Osteoblast (primary cell): ENCODE measurements around the gene SEC63. TPM values are rescaled to one million over a fixed set of nuclear protein-coding genes. Genes with fewer than 3 reads are reported as not detected.

Experiments
- DNase-seq: peaks from one replicate; pipeline ENCODE4 v3.0.0; 2011; ENCODE audit warnings: low spot score, mixed read lengths; ENCODE audit not compliant: insufficient read length; ENCODE audit errors: missing footprints
- H2AFZ ChIP-seq: 2 replicates; pipeline ENCODE4 v1.6.0; 2011; ENCODE audit warnings: mild to moderate bottlenecking, low read length
- H3K27ac ChIP-seq: 2 replicates; pipeline ENCODE4 v1.5.1; 2011; ENCODE audit warnings: mild to moderate bottlenecking, low read depth, low read length, moderate library complexity
- H3K27me3 ChIP-seq: 2 replicates; pipeline ENCODE4 v1.6.0; 2012; ENCODE audit warnings: mild to moderate bottlenecking, control low read depth, inconsistent platforms, low read length, moderate library complexity; ENCODE audit not compliant: insufficient read depth
- H3K36me3 ChIP-seq: 2 replicates; pipeline ENCODE4 v1.5.1; 2011; ENCODE audit warnings: mild to moderate bottlenecking, low read length, control low read depth, moderate library complexity; ENCODE audit not compliant: insufficient read depth
- H3K4me1 ChIP-seq: 2 replicates; pipeline ENCODE4 v1.5.1; 2011; ENCODE audit warnings: mild to moderate bottlenecking, low read length, control low read depth, moderate library complexity; ENCODE audit not compliant: insufficient read depth
- H3K4me2 ChIP-seq: 2 replicates; pipeline ENCODE4 v1.6.0; 2011; ENCODE audit warnings: mild to moderate bottlenecking, low read length; ENCODE audit not compliant: insufficient read depth
- H3K4me3 ChIP-seq: fragments of 200-600 bp; sonication (generic); 3 replicates; pipeline ENCODE4 v1.5.1; 2012; ENCODE audit warnings: mild to moderate bottlenecking, low read length, inconsistent platforms; ENCODE audit not compliant: insufficient read depth
- H3K79me2 ChIP-seq: 2 replicates; pipeline ENCODE4 v1.6.0; 2012; ENCODE audit warnings: mild to moderate bottlenecking, low read length, control low read depth, inconsistent platforms; ENCODE audit not compliant: insufficient read depth
- H3K9me3 ChIP-seq: 2 replicates; pipeline ENCODE4 v1.5.1; 2011; ENCODE audit warnings: low read depth, low read length, control low read depth
- H4K20me1 ChIP-seq: 2 replicates; pipeline ENCODE4 v1.6.0; 2012; ENCODE audit warnings: mild to moderate bottlenecking, low read length, control low read depth; ENCODE audit not compliant: insufficient read depth
- total RNA-seq: library from RNA; depleted of rRNA; stranded (reverse); fragments of >200 nt; gene quantifications from 2 replicates; pipeline ENCODE4 v1.2.3, GENCODE V29; 2012
- TF ChIP-seq, protein P1 (sequence below): IDR thresholded peaks from 2 replicates; pipeline ENCODE4 v1.5.1; 2011; ENCODE audit warnings: mild to moderate bottlenecking, low read depth, low read length, moderate library complexity; ENCODE audit errors: extremely low read depth

The SEC63 gene
- total RNA-seq, 1 donor = 35.8 TPM

DNA sequence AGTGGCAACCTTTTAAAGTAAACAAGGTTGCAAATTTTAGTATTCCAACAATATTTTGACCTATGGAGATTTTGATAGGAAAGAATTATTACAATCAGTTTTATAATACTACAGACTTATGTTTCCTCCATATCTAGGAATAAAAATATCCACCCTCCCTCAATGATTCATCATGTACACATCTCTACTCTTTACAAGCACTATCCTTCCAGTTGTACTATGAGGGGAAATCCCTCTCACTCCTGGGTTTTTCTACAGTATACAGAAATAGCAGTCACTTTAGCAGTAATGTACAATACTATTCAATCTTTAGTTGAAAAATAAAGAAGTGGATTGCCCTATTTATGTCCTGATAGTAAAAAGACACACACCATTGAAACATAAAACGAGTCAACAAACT is 87.6 kb downstream of the SEC63 start:
- Histone ChIP-seq H2AFZ (no peak overlapping the region), H3K4me2 (no peak overlapping the region), H4K20me1 (peaks cover 9% of the 10 kb centered on the region), H3K79me2 (peaks cover 2% of the 10 kb centered on the region), H3K27me3 (no peaks in the 10 kb centered on the region), H3K9me3 (no peaks in the 10 kb centered on the region), H3K27ac (no peak overlapping the region), H3K4me3 (no peak overlapping the region), H3K36me3 (peaks cover 14% of the 10 kb centered on the region), H3K4me1 (peaks cover 32% of the 10 kb centered on the region)
- TF ChIP-seq, protein P1, sequence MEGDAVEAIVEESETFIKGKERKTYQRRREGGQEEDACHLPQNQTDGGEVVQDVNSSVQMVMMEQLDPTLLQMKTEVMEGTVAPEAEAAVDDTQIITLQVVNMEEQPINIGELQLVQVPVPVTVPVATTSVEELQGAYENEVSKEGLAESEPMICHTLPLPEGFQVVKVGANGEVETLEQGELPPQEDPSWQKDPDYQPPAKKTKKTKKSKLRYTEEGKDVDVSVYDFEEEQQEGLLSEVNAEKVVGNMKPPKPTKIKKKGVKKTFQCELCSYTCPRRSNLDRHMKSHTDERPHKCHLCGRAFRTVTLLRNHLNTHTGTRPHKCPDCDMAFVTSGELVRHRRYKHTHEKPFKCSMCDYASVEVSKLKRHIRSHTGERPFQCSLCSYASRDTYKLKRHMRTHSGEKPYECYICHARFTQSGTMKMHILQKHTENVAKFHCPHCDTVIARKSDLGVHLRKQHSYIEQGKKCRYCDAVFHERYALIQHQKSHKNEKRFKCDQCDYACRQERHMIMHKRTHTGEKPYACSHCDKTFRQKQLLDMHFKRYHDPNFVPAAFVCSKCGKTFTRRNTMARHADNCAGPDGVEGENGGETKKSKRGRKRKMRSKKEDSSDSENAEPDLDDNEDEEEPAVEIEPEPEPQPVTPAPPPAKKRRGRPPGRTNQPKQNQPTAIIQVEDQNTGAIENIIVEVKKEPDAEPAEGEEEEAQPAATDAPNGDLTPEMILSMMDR = no peak
- DNase-seq = peak; percentile 87

DNA sequence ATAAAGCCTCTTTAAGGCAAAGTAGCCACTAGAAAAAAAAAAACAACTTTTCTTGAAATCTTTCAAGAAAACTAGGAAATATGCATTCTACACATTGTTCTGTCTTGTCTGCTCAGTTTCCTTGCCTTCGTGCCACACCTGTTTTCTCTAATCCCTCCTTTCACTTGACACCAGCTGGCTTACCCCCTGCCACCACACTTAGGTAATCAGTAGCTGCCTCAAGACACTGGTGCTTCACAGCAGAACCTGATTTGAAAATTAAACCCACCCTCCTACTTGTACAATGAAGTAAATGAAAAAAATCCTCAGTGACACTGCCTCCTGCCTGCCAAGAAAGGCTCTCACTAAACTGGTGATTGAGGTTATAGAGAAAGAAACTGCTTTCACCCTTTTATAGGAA is 88.1 kb downstream of the SEC63 start:
- Histone ChIP-seq H3K27ac (no peak overlapping the region), H3K4me1 (peaks cover 32% of the 10 kb centered on the region), H2AFZ (no peak overlapping the region), H3K9me3 (no peaks in the 10 kb centered on the region), H4K20me1 (peaks cover 9% of the 10 kb centered on the region), H3K27me3 (no peaks in the 10 kb centered on the region), H3K36me3 (peaks cover 11% of the 10 kb centered on the region), H3K4me2 (no peak overlapping the region), H3K79me2 (peaks cover 2% of the 10 kb centered on the region), H3K4me3 (no peak overlapping the region)
- TF ChIP-seq, protein P1 = no peak
- DNase-seq = no peak

- Histone ChIP-seq H3K4me2 (no peak overlapping the region), H3K27ac (no peak overlapping the region), H3K79me2 (peaks cover 2% of the 10 kb centered on the region), H3K27me3 (no peaks in the 10 kb centered on the region), H3K36me3 (peaks cover 7% of the 10 kb centered on the region), H3K9me3 (no peaks in the 10 kb centered on the region), H3K4me1 (peaks cover 32% of the 10 kb centered on the region), H4K20me1 (peaks cover 9% of the 10 kb centered on the region), H3K4me3 (no peak overlapping the region), H2AFZ (no peak overlapping the region)
- DNase-seq = no peak
- TF ChIP-seq, protein P1 = no peak
These were observed 89.0 kb downstream of the SEC63 start for GRCh38 chr6:107868867-107869611.

DNA sequence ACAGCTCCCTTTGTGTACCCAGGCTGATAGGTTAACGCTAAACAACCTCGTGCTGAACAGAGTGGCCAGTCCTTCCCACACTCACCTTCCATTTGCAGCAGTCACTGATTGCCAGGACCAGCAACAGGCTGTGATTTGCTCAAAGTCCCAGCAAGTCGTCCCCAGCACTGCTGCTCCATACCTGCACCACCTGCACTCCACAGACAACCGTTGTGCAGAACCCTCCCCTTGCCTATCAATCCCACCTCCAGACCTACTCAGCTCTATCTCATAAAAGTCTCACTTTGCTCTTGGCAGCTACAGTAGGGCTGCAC is 90.7 kb downstream of the SEC63 start:
- no peak overlapping the region for H3K4me3 ChIP-seq
- no peaks in the 10 kb centered on the region for H3K79me2 ChIP-seq
- TF ChIP-seq, protein P1 = peak; percentile 11
- no peak overlapping the region for H3K4me2 ChIP-seq
- H2AFZ ChIP-seq = no peak overlapping the region
- H3K9me3 ChIP-seq = no peaks in the 10 kb centered on the region
- peaks cover 5% of the 10 kb centered on the region for H3K36me3 ChIP-seq
- DNase-seq = no peak
- peaks cover 30% of the 10 kb centered on the region for H3K4me1 ChIP-seq
- no peak overlapping the region for H3K27ac ChIP-seq
- no peaks in the 10 kb centered on the region for H3K27me3 ChIP-seq
- H4K20me1 ChIP-seq = peaks cover 9% of the 10 kb centered on the region
